ENCODE results near the gene POU2AF1.

POU2AF1 gene

GRCh38 chr11:111384494-111384893 is 5.4 kb upstream of the POU2AF1 start:
- no peak for DNase-seq

GRCh38 chr11:111382451-111382850 is 3.4 kb upstream of the POU2AF1 start:
- DNase-seq, result no peak

- no peak for DNase-seq
These were observed 594 bp upstream of the POU2AF1 start for GRCh38 chr11:111379602-111380136.

GRCh38 chr11:111378185-111378860 is 752 bp downstream of the POU2AF1 start:
- no peak for DNase-seq

- no peak for DNase-seq
These were observed 2.7 kb downstream of the POU2AF1 start for GRCh38 chr11:111376181-111376871.

GRCh38 chr11:111373590-111373989 is 5.5 kb downstream of the POU2AF1 start:
- DNase-seq, result no peak

GRCh38 chr11:111372538-111372937 is 6.5 kb downstream of the POU2AF1 start:
- DNase-seq, result peak; percentile 13

GRCh38 chr11:111370902-111371578 is 8.0 kb downstream of the POU2AF1 start:
- no peak for DNase-seq

GRCh38 chr11:111370270-111370901 is 8.7 kb downstream of the POU2AF1 start:
- no peak for DNase-seq

GRCh38 chr11:111368285-111368560 is 10.9 kb downstream of the POU2AF1 start:
- DNase-seq, result no peak

- no peak for DNase-seq
These were observed 11.4 kb downstream of the POU2AF1 start for GRCh38 chr11:111367411-111368284.

GRCh38 chr11:111366560-111367410 is 12.3 kb downstream of the POU2AF1 start:
- DNase-seq, result no peak

- no peak for DNase-seq
These were observed 13.1 kb downstream of the POU2AF1 start for GRCh38 chr11:111365722-111366559.

GRCh38 chr11:111364503-111364902 is 14.6 kb downstream of the POU2AF1 start:
- DNase-seq, result no peak

- DNase-seq, result no peak
These were observed 15.1 kb downstream of the POU2AF1 start for GRCh38 chr11:111363985-111364384.

GRCh38 chr11:111362887-111363411 is 16.1 kb downstream of the POU2AF1 start:
- DNase-seq, result no peak

GRCh38 chr11:111361874-111362273 is 17.2 kb downstream of the POU2AF1 start:
- DNase-seq, result no peak

- DNase-seq, result no peak
These were observed 17.8 kb downstream of the POU2AF1 start for GRCh38 chr11:111361052-111361801.
